ENCODE measurements around the gene HLA-F.
A peak's percentile ranks its signal among the peaks of the same experiment; 100 is the strongest.

HLA-F gene

GRCh38 chr6:29752451-29753308 is 29.4 kb downstream of the HLA-F start:
- DNase-seq (ENCODE audit: low read depth), result peak; percentile 91
- peak; percentile 96 for TF ChIP-seq CTCF (conservative IDR thresholded peaks at IDR 0.05; ENCODE audit: control insufficient read depth, insufficient read depth, low read depth, low read length)
- H3K4me3 ChIP-seq (ENCODE audit: control insufficient read depth, low read depth, low read length), result peak overlapping the region; percentile 81

GRCh38 chr6:29753309-29753644 is 30.0 kb downstream of the HLA-F start:
- peak overlapping the region; percentile 81 for H3K4me3 ChIP-seq (ENCODE audit: control insufficient read depth, low read depth, low read length)
- no peak for TF ChIP-seq CTCF (conservative IDR thresholded peaks at IDR 0.05; ENCODE audit: control insufficient read depth, insufficient read depth, low read depth, low read length)
- no peak for DNase-seq (ENCODE audit: low read depth)

GRCh38 chr6:29755295-29755871 is 32.1 kb downstream of the HLA-F start:
- no peak for TF ChIP-seq CTCF (conservative IDR thresholded peaks at IDR 0.05; ENCODE audit: control insufficient read depth, insufficient read depth, low read depth, low read length)
- no peak overlapping the region for H3K4me3 ChIP-seq (ENCODE audit: control insufficient read depth, low read depth, low read length)
- no peak for DNase-seq (ENCODE audit: low read depth)

GRCh38 chr6:29757282-29757681 is 34.0 kb downstream of the HLA-F start:
- H3K4me3 ChIP-seq (ENCODE audit: control insufficient read depth, low read depth, low read length), result no peak overlapping the region
- no peak for TF ChIP-seq CTCF (conservative IDR thresholded peaks at IDR 0.05; ENCODE audit: control insufficient read depth, insufficient read depth, low read depth, low read length)

GRCh38 chr6:29757701-29758293 is 34.6 kb downstream of the HLA-F start:
- TF ChIP-seq CTCF (conservative IDR thresholded peaks at IDR 0.05; ENCODE audit: control insufficient read depth, insufficient read depth, low read depth, low read length), result no peak
- no peak overlapping the region for H3K4me3 ChIP-seq (ENCODE audit: control insufficient read depth, low read depth, low read length)
- no peak for DNase-seq (ENCODE audit: low read depth)

More at GRCh38 chr6:29757282-29757681, 34.0 kb downstream of the HLA-F start:
- no peak for DNase-seq (ENCODE audit: low read depth)

GRCh38 chr6:29758761-29759160 is 35.5 kb downstream of the HLA-F start:
- no peak overlapping the region for H3K4me3 ChIP-seq (ENCODE audit: control insufficient read depth, low read depth, low read length)
- TF ChIP-seq CTCF (conservative IDR thresholded peaks at IDR 0.05; ENCODE audit: control insufficient read depth, insufficient read depth, low read depth, low read length), result no peak
- DNase-seq (ENCODE audit: low read depth), result no peak
